ENCODE results near the gene KLF9. TPM values are rescaled to one million over a fixed set of nuclear protein-coding genes. Genes with fewer than 3 reads are reported as not detected.

Gene KLF9
- total RNA-seq, 1 experiment from 2014 or later = 0.44 TPM

DNA sequence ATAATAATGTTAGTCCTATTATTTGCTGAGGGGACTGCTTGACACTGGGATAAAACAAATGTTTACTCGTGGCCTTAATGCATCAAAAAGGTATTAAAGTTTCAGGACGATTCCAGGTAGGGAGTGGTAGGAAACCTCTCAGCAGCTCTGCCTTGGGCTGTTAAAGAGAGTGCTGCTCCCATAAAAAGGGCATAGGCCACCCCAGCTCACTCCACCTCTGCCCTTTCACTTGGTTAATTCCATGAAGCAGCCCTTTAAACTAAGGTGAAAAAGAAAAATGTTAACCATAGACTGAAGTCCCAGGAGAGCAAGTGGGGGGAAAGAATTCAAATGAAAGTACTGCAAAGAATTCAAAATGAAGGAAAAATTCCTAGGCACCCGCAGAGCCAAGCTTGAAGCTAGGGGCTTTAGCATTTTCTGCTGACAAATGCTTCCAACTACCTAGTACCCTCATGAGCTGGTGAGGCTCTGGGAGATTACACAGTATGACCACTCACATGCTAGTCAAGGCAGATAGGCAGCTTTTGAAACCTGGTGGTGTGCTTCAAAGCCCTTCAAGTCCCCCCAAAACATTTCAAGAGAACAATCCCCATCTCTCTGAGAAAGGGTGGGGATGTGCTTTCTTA is 8.5 kb downstream of the KLF9 start:
- Histone ChIP-seq H3K4me3 (ENCODE audit: low read length) (no peak overlapping the region), H3K9me2 (replicated peaks; ENCODE audit: low read length) (no peaks in the 10 kb centered on the region), H3K4me1 (ENCODE audit: insufficient read depth, low read length) (no peaks in the 10 kb centered on the region), H3K4me2 (ENCODE audit: low read length) (no peak overlapping the region), H3F3A (ENCODE audit: low read length, unreplicated experiment) (no peaks in the 10 kb centered on the region), H4K20me1 (ENCODE audit: low read length) (no peaks in the 10 kb centered on the region), H3K27ac (ENCODE audit: low read length) (no peak overlapping the region), H3K9me3 (ENCODE audit: low read length) (no peaks in the 10 kb centered on the region), H3K36me3 (ENCODE audit: low read depth, low read length) (no peaks in the 10 kb centered on the region), H3K27me3 (ENCODE audit: low read length) (peaks cover 8% of the 10 kb centered on the region; the same call in 1 of the 2 replicates), H2AFZ (ENCODE audit: low read length) (no peak overlapping the region), H3K79me2 (ENCODE audit: low read length) (no peaks in the 10 kb centered on the region), H3K9ac (ENCODE audit: low read length) (no peak overlapping the region)
- no peak for ATAC-seq
- no peak for TF ChIP-seq EZH2phosphoT487 (IDR thresholded peaks at IDR 0.05; ENCODE audit: borderline replicate concordance, low read length)
- no peak for TF ChIP-seq CTCF (conservative IDR thresholded peaks at IDR 0.05; ENCODE audit: low read depth, low read length)
- TF ChIP-seq EZH2 (IDR thresholded peaks at IDR 0.05; ENCODE audit: low read length, unreplicated experiment) = no peak
- POLR2A ChIA-PET (ENCODE audit: unreplicated experiment) = no interaction called here
- no peak for DNase-seq
- CTCF ChIA-PET = interaction anchor here (0.5 kb wide), 1 partner anchor 13 kb away, joined by 3 read pairs; no protein-coding TSS in a partner anchor
- intact Hi-C loops (cut with micrococcal nuclease) = no loop called here
- BruUV-seq (replicated peaks) = no TSS peak

DNA sequence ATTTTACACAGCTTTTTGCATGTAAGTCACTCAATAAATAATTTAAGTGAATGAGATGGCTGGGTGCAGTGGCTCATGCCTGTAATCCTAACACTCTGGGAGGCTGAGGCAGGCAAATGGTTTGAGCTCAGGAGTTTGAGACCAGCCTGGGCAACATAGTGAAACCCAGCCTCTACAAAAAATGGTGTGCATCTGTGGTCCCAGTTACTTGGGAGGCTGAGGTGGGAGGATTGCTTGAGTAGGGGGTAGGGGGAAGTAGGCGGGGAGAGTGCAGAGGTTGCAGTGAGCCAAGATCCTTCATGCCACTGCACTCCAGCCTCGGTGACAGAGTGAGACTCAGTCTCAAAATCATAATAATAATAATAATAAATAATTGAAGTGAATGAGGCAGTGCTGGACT is 10.2 kb downstream of the KLF9 start:
- POLR2A ChIA-PET (ENCODE audit: unreplicated experiment) = no interaction called here
- Histone ChIP-seq H3K4me2 (ENCODE audit: low read length) (no peak overlapping the region), H3K27ac (ENCODE audit: low read length) (no peak overlapping the region), H3K9me2 (replicated peaks; ENCODE audit: low read length) (no peaks in the 10 kb centered on the region), H4K20me1 (ENCODE audit: low read length) (no peaks in the 10 kb centered on the region), H3K79me2 (ENCODE audit: low read length) (no peaks in the 10 kb centered on the region), H2AFZ (ENCODE audit: low read length) (no peak overlapping the region), H3K36me3 (ENCODE audit: low read depth, low read length) (no peaks in the 10 kb centered on the region), H3K27me3 (ENCODE audit: low read length) (no peaks in the 10 kb centered on the region), H3K4me1 (ENCODE audit: insufficient read depth, low read length) (no peaks in the 10 kb centered on the region), H3K4me3 (ENCODE audit: low read length) (no peak overlapping the region), H3F3A (ENCODE audit: low read length, unreplicated experiment) (no peaks in the 10 kb centered on the region), H3K9me3 (ENCODE audit: low read length) (no peaks in the 10 kb centered on the region), H3K9ac (ENCODE audit: low read length) (no peak overlapping the region)
- BruUV-seq (replicated peaks) = no TSS peak
- TF ChIP-seq EZH2phosphoT487 (IDR thresholded peaks at IDR 0.05; ENCODE audit: borderline replicate concordance, low read length) (no peak), EZH2 (IDR thresholded peaks at IDR 0.05; ENCODE audit: low read length, unreplicated experiment) (no peak), CTCF (conservative IDR thresholded peaks at IDR 0.05; ENCODE audit: low read depth, low read length) (no peak)
- DNase-seq = no peak
- no peak for ATAC-seq
- CTCF ChIA-PET = no interaction called here
- intact Hi-C loops (cut with micrococcal nuclease) = no loop called here

DNA sequence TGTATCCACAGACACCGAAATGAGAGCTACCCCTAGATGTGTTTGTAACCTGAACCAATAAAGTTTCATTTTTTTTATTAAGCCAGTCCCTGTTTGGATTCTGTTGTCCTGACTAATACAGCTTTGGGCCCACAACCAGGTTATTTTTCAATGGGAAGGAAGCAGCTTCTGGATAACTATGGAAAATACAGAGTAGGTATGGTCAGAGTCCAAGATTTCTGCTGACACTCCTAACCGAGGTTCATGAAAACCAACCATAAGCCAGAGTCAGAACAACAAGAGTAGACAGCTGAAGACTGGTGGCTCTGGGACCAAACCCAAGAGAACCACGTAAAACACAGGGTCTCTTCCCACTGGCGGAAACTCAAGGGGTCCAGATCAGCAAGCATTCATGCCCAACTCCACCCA is 10.8 kb downstream of the KLF9 start:
- BruUV-seq (replicated peaks) = no TSS peak
- Histone ChIP-seq H3K79me2 (ENCODE audit: low read length) (no peaks in the 10 kb centered on the region), H3K9me3 (ENCODE audit: low read length) (no peaks in the 10 kb centered on the region), H3K27me3 (ENCODE audit: low read length) (no peaks in the 10 kb centered on the region), H3K9ac (ENCODE audit: low read length) (no peak overlapping the region), H2AFZ (ENCODE audit: low read length) (no peak overlapping the region), H3K9me2 (replicated peaks; ENCODE audit: low read length) (no peaks in the 10 kb centered on the region), H3K4me2 (ENCODE audit: low read length) (no peak overlapping the region), H3F3A (ENCODE audit: low read length, unreplicated experiment) (no peaks in the 10 kb centered on the region), H3K4me3 (ENCODE audit: low read length) (no peak overlapping the region), H3K36me3 (ENCODE audit: low read depth, low read length) (no peaks in the 10 kb centered on the region), H3K4me1 (ENCODE audit: insufficient read depth, low read length) (no peaks in the 10 kb centered on the region), H4K20me1 (ENCODE audit: low read length) (no peaks in the 10 kb centered on the region), H3K27ac (ENCODE audit: low read length) (no peak overlapping the region)
- CTCF ChIA-PET = no interaction called here
- no peak for TF ChIP-seq EZH2 (IDR thresholded peaks at IDR 0.05; ENCODE audit: low read length, unreplicated experiment)
- TF ChIP-seq CTCF (conservative IDR thresholded peaks at IDR 0.05; ENCODE audit: low read depth, low read length) = no peak
- no peak for TF ChIP-seq EZH2phosphoT487 (IDR thresholded peaks at IDR 0.05; ENCODE audit: borderline replicate concordance, low read length)
- no peak for DNase-seq
- POLR2A ChIA-PET (ENCODE audit: unreplicated experiment) = no interaction called here
- intact Hi-C loops (cut with micrococcal nuclease) = no loop called here
- ATAC-seq = no peak
